ENCODE measurements around the gene DCAF5.

Gene DCAF5

DNA sequence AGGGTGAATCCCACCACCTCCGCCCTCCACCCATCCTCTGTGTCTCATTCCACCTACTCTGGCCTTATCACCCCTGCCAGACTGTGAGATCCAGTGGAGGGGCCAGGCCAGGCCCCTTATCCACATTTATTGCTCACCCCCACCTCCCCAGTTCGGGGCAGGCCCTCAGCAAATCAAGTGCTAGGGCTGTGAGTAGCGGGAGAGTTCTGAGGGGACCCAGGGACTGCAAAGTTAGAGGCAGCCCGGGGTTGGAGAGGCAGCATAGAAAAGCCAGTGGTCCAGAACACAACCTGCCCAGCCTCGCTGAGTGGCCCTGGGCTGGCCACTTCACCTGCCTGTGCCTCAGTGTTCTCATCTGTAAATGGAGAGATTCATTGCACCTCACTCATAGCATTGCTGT lies 146.6 kb downstream of the DCAF5 start:
- DNase-seq (ENCODE audit: low spot score): no peak

GRCh38 chr14:69005432-69006148 lies 147.3 kb downstream of the DCAF5 start:
- peak; percentile 97 for DNase-seq (ENCODE audit: low spot score)

DNA sequence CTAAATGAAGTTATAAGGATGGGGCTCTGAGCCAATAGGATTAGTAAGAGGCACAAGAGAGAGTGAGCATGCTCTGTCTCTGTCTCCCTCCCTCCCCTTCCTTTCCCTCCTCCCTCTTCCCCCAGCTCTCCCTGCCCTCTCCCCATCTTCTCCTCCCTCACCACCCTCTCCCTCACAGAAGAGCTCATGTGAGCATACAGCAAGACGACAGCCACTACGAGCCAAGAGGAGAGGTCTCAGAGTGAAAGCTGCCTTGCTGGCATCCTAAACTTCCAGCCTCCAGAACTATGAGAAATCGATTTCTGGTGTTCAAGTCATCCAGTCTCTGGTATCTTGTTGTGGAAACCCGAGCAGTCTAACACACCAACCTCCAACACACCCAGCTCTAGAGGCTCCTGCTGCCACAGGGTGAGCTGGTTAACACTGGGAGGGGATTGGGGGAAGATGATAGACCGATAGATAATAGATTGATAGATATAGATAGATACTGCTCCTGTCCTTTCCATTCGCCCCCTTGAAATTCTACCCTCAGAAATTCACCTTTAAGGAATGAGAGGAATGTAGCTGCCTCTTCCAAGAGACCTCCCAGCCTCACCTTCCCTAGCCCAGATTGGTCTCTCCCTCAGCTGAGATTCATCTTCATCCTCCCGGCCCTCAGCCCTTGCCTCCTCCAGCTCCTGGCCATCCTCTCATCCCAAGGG lies 148.0 kb downstream of the DCAF5 start:
- DNase-seq (ENCODE audit: low spot score): no peak

DNA sequence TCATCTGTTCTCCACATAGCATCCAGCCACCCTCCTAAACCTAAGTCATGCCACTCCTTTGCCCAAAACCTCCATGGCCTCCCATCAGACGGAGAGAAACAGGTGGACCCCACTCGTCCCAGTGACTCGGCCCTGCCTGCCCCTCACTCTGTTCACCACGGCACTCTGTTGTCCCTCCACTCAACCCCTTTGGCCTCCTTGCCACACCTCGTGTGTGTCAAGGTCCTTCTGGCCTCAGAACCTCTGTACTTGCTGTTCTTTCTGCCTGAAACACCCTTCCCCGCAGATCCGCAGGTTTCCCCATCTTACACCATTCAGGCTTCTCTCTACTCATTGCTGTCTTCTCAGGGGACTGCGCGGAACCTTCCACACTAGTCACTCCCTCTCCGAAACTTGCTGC lies 149.3 kb downstream of the DCAF5 start:
- no peak for DNase-seq (ENCODE audit: low spot score)

GRCh38 chr14:69002069-69002468 lies 150.8 kb downstream of the DCAF5 start:
- DNase-seq (ENCODE audit: low spot score): peak; percentile 29

- DNase-seq (ENCODE audit: low spot score): no peak
Measured at GRCh38 chr14:69001375-69001774, 151.5 kb downstream of the DCAF5 start.

Data from AG08395 (cell line).